Activated T-helper 17 cell treated with anti-CD3 and anti-CD28 coated beads, Interleukin-2, amount 50 U/mL, for 72 hours (primary cell): Measurements from ENCODE around the gene EPS8L3. TPM values are rescaled to one million over a fixed set of nuclear protein-coding genes. Genes with fewer than 3 reads are reported as not detected.

Source experiments
- ATAC-seq: fragments of 150-1000 bp; cut with Tn5 transposase; replicated peaks from 2 replicates; pipeline ENCODE4 v1.10.0; 2021; ENCODE audit warnings: mild to moderate bottlenecking, moderate library complexity
- H3K27ac Mint-ChIP-seq: one replicate; pipeline ENCODE4 v1.8.0; 2022; ENCODE audit warnings: mixed read lengths
- H3K27me3 Mint-ChIP-seq: one replicate; pipeline ENCODE4 v1.8.0; 2022; ENCODE audit warnings: mixed read lengths
- H3K36me3 Mint-ChIP-seq: one replicate; pipeline ENCODE4 v1.8.0; 2022; ENCODE audit warnings: low read depth, mild to moderate bottlenecking, mixed read lengths
- H3K4me1 Mint-ChIP-seq: one replicate; pipeline ENCODE4 v1.8.0; 2022; ENCODE audit warnings: mixed read lengths
- H3K4me3 Mint-ChIP-seq: one replicate; pipeline ENCODE4 v1.8.0; 2022; ENCODE audit warnings: mild to moderate bottlenecking, mixed read lengths
- H3K9me3 Mint-ChIP-seq: one replicate; pipeline ENCODE4 v1.8.0; 2022; ENCODE audit warnings: mixed read lengths
- total RNA-seq, 2 donors: library from RNA; stranded (reverse); gene quantifications; one replicate each; pipeline ENCODE4 v1.2.3, GENCODE V29; 2022

The EPS8L3 gene
- total RNA-seq, 2 donors from 2014 or later: not detected

GRCh38 chr1:109787845-109788601, 24.3 kb upstream of the EPS8L3 start:
- Mint-ChIP-seq H3K4me3 (no peak overlapping the region), H3K4me1 (peaks cover 17% of the 10 kb centered on the region), H3K27me3 (no peaks in the 10 kb centered on the region), H3K9me3 (no peaks in the 10 kb centered on the region), H3K36me3 (no peaks in the 10 kb centered on the region), H3K27ac (no peak overlapping the region)
- ATAC-seq: peak; percentile 15

- Mint-ChIP-seq H3K9me3 (no peaks in the 10 kb centered on the region), H3K27me3 (no peaks in the 10 kb centered on the region), H3K36me3 (no peaks in the 10 kb centered on the region), H3K27ac (no peak overlapping the region), H3K4me1 (peaks cover 17% of the 10 kb centered on the region), H3K4me3 (no peak overlapping the region)
- no peak for ATAC-seq
These were observed 23.6 kb upstream of the EPS8L3 start for GRCh38 chr1:109787211-109787844.

DNA sequence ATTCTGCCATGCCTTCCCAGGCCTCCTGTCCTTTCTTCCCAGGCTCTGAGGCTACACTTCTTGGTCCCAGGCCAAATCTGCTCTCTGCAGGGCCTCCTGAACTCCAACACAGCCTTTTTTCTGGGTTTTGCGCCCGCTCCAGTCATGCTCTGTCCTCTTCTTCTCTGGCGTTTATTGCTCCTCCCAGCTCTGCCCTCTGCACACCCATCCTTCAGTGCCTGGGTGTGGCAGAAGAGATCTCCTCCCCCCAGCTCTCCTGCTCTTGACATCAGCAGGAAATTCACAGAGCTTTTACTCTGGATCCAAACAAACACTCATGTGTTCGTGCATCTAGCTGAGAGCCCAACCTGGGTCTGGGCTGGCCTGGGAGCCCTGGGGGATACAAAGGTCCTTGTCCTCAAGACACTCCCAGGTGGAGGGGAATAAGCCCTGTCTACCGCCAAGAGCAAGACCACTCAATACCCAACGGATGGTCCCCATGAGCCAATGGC, 22.9 kb upstream of the EPS8L3 start:
- no peaks in the 10 kb centered on the region for H3K9me3 Mint-ChIP-seq
- no peaks in the 10 kb centered on the region for H3K27me3 Mint-ChIP-seq
- no peak overlapping the region for H3K27ac Mint-ChIP-seq
- H3K4me3 Mint-ChIP-seq: no peak overlapping the region
- H3K4me1 Mint-ChIP-seq: peaks cover 17% of the 10 kb centered on the region
- H3K36me3 Mint-ChIP-seq: no peaks in the 10 kb centered on the region
- ATAC-seq: no peak

- ATAC-seq: no peak
- peaks cover 13% of the 10 kb centered on the region for H3K4me1 Mint-ChIP-seq
These were observed 22.4 kb upstream of the EPS8L3 start for GRCh38 chr1:109786112-109786480.

GRCh38 chr1:109785446-109786111, 21.9 kb upstream of the EPS8L3 start:
- peaks cover 12% of the 10 kb centered on the region for H3K4me1 Mint-ChIP-seq
- H3K9me3 Mint-ChIP-seq: no peaks in the 10 kb centered on the region
- no peaks in the 10 kb centered on the region for H3K36me3 Mint-ChIP-seq
- ATAC-seq: no peak
- no peak overlapping the region for H3K4me3 Mint-ChIP-seq
- H3K27ac Mint-ChIP-seq: no peak overlapping the region
- no peaks in the 10 kb centered on the region for H3K27me3 Mint-ChIP-seq

More at GRCh38 chr1:109786112-109786480, 22.4 kb upstream of the EPS8L3 start:
- Mint-ChIP-seq H3K4me3 (no peak overlapping the region), H3K36me3 (no peaks in the 10 kb centered on the region), H3K27ac (no peak overlapping the region), H3K9me3 (no peaks in the 10 kb centered on the region), H3K27me3 (no peaks in the 10 kb centered on the region)

- ATAC-seq: no peak
- Mint-ChIP-seq H3K36me3 (no peaks in the 10 kb centered on the region), H3K27me3 (no peaks in the 10 kb centered on the region)
These were observed 21.0 kb upstream of the EPS8L3 start for GRCh38 chr1:109784551-109785252.

DNA sequence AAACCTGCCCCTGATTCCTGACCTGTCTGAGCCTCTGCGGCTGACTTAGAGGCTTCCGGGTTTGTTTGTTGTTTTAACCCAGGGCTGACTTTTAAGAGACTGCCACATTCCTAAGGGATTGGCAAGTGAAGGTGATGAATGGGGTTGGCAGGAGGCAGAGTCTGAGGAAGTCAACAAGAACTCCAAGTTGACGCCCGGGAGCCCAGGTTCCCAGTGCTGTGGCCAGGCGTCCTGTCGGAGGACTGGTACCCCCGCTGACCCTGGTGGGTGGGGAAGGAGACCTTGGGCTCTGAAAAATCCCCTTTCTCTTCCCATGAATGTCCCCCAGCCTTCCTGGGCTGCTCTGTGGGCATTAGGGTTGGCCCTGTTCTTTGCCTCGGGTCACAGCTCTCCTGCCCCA, 19.7 kb upstream of the EPS8L3 start:
- Mint-ChIP-seq H3K9me3 (no peaks in the 10 kb centered on the region), H3K27me3 (no peaks in the 10 kb centered on the region), H3K4me3 (no peak overlapping the region), H3K36me3 (no peaks in the 10 kb centered on the region), H3K4me1 (no peaks in the 10 kb centered on the region), H3K27ac (peak overlapping the region; percentile 25)
- ATAC-seq: no peak

More at GRCh38 chr1:109784551-109785252, 21.0 kb upstream of the EPS8L3 start:
- H3K4me3 Mint-ChIP-seq: no peak overlapping the region
- H3K9me3 Mint-ChIP-seq: no peaks in the 10 kb centered on the region
- peaks cover 6% of the 10 kb centered on the region for H3K4me1 Mint-ChIP-seq
- H3K27ac Mint-ChIP-seq: no peak overlapping the region

DNA sequence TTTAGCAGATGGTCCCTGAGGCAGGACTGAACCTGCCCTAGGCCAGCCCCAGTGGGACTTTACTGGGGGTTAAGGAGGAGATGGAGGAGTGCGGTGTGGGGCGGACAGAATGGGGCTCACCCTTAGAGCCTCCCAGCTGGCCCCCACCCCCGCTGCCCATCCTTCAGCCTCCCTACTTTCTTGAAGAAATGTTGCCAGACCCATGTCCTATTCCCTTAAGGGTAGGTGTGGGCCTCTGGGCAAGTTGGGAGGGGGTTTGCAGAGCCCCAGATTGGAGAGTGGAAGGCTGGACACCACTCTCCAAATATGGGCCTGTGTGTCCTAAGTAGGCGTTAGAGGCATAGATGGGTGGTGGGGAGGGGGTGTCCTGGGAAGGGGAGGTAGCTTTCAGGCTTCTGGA, 19.2 kb upstream of the EPS8L3 start:
- Mint-ChIP-seq H3K4me1 (no peaks in the 10 kb centered on the region), H3K27ac (peak overlapping the region; percentile 25), H3K4me3 (no peak overlapping the region)

DNA sequence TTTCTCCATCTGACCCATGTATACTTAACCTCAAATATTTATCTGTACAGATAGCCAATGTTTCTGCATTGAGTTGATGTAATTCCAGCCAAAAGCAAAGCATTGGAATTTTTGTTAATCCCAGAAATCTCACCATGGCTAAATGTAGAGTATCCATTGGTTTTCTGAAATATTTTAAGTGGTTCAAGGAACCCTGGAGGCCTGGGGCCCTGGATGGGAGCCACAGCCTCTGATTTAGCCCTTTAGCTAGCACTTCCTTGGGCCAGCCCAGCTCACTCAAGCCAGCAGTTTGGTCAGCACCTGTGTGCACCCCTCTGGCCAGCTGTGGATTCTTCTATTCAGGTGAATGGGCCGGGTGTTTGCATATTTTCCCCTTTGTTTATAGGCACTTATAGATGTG, 18.8 kb upstream of the EPS8L3 start:
- ATAC-seq: no peak
- Mint-ChIP-seq H3K4me3 (no peak overlapping the region), H3K27ac (no peak overlapping the region), H3K27me3 (no peaks in the 10 kb centered on the region), H3K36me3 (no peaks in the 10 kb centered on the region), H3K4me1 (no peaks in the 10 kb centered on the region), H3K9me3 (no peaks in the 10 kb centered on the region)

More for the DNA sequence above, 19.2 kb upstream of the EPS8L3 start:
- no peaks in the 10 kb centered on the region for H3K36me3 Mint-ChIP-seq
- ATAC-seq: no peak
- no peaks in the 10 kb centered on the region for H3K27me3 Mint-ChIP-seq
- H3K9me3 Mint-ChIP-seq: no peaks in the 10 kb centered on the region

GRCh38 chr1:109781806-109782205, 18.1 kb upstream of the EPS8L3 start:
- H3K27me3 Mint-ChIP-seq: no peaks in the 10 kb centered on the region
- no peaks in the 10 kb centered on the region for H3K4me1 Mint-ChIP-seq
- H3K4me3 Mint-ChIP-seq: no peak overlapping the region
- H3K36me3 Mint-ChIP-seq: no peaks in the 10 kb centered on the region
- no peak overlapping the region for H3K27ac Mint-ChIP-seq
- no peak for ATAC-seq
- no peaks in the 10 kb centered on the region for H3K9me3 Mint-ChIP-seq

- ATAC-seq: no peak
- no peaks in the 10 kb centered on the region for H3K36me3 Mint-ChIP-seq
- no peaks in the 10 kb centered on the region for H3K9me3 Mint-ChIP-seq
- H3K4me3 Mint-ChIP-seq: no peak overlapping the region
- H3K4me1 Mint-ChIP-seq: no peaks in the 10 kb centered on the region
- no peak overlapping the region for H3K27ac Mint-ChIP-seq
- no peaks in the 10 kb centered on the region for H3K27me3 Mint-ChIP-seq
These were observed 17.3 kb upstream of the EPS8L3 start for GRCh38 chr1:109780982-109781381.

GRCh38 chr1:109777980-109778625, 14.4 kb upstream of the EPS8L3 start:
- Mint-ChIP-seq H3K27me3 (no peaks in the 10 kb centered on the region), H3K4me1 (peaks cover 4% of the 10 kb centered on the region), H3K4me3 (no peak overlapping the region), H3K36me3 (no peaks in the 10 kb centered on the region), H3K27ac (peak overlapping the region; percentile 70), H3K9me3 (no peaks in the 10 kb centered on the region)
- no peak for ATAC-seq

GRCh38 chr1:109777436-109777835, 13.7 kb upstream of the EPS8L3 start:
- H3K36me3 Mint-ChIP-seq: no peaks in the 10 kb centered on the region
- no peaks in the 10 kb centered on the region for H3K9me3 Mint-ChIP-seq
- H3K4me3 Mint-ChIP-seq: no peak overlapping the region
- ATAC-seq: no peak
- H3K27ac Mint-ChIP-seq: peak overlapping the region; percentile 70
- no peaks in the 10 kb centered on the region for H3K27me3 Mint-ChIP-seq
- peaks cover 4% of the 10 kb centered on the region for H3K4me1 Mint-ChIP-seq

GRCh38 chr1:109776911-109777310, 13.2 kb upstream of the EPS8L3 start:
- H3K9me3 Mint-ChIP-seq: no peaks in the 10 kb centered on the region
- ATAC-seq: peak; percentile 91
- H3K36me3 Mint-ChIP-seq: no peaks in the 10 kb centered on the region
- H3K4me1 Mint-ChIP-seq: peaks cover 4% of the 10 kb centered on the region
- H3K27ac Mint-ChIP-seq: peak overlapping the region; percentile 70
- no peaks in the 10 kb centered on the region for H3K27me3 Mint-ChIP-seq
- no peak overlapping the region for H3K4me3 Mint-ChIP-seq
